ENCODE data around the gene TUBB. TPM values are rescaled to one million over a fixed set of nuclear protein-coding genes. Genes with fewer than 3 reads are reported as not detected.

The TUBB gene
- total and polyA plus RNA-seq, 2 of the 4 experiments (the other 2 are of a cell fraction): 1,401 to 2,004 TPM

- no TSS peak for BruUV-seq (replicated peaks)
- H3K4me2 ChIP-seq (ENCODE audit: low read depth, low read length): no peak overlapping the region
- no peak overlapping the region for H2AK9ac ChIP-seq (replicated peaks; ENCODE audit: low read depth, low read length, poor library complexity)
These were observed 30.2 kb downstream of the TUBB start for GRCh38 chr6:30750379-30750668.

More at GRCh38 chr6:30750379-30750668, 30.2 kb downstream of the TUBB start:
- Histone ChIP-seq H3K23ac (ENCODE audit: low read depth, low read length) (no peak overlapping the region), H3K36me3 (ENCODE audit: control insufficient read depth, insufficient read depth, low read length) (no peaks in the 10 kb centered on the region), H3K4ac (ENCODE audit: low read depth, low read length) (peak overlapping the region; percentile 61; the same call in 1 of the 2 replicates), H3K4me1 (ENCODE audit: control insufficient read depth, insufficient read depth, low read length) (peaks cover 35% of the 10 kb centered on the region), H3K18ac (ENCODE audit: low read depth, low read length) (peak overlapping the region; percentile 54; the same call in 1 of the 2 replicates), H2BK15ac (ENCODE audit: low read depth, low read length) (peak overlapping the region; percentile 53; the same call in 1 of the 3 replicates), H3K4me3 (ENCODE audit: insufficient read depth, low read depth, low read length) (no peak overlapping the region), H4K20me1 (ENCODE audit: insufficient read depth, low read length) (no peaks in the 10 kb centered on the region), H3K9me1 (ENCODE audit: insufficient read depth, low read length) (peaks cover 24% of the 10 kb centered on the region), H2BK5ac (ENCODE audit: low read depth, low read length, poor library complexity, severe bottlenecking) (peak overlapping the region; percentile 35), H3K56ac (ENCODE audit: extremely low read depth, insufficient read depth, low read length) (no peak overlapping the region), H3K79me1 (ENCODE audit: low read depth in 1 of 2, low read length in 2 of 2) (peaks cover 13 to 40% of the 10 kb centered on the region in 2 experiments), H3K27me3 (ENCODE audit: control insufficient read depth, insufficient read depth, low read length) (no peaks in the 10 kb centered on the region), H4K5ac (ENCODE audit: low read depth, low read length) (no peak overlapping the region), H4K8ac (ENCODE audit: low read depth in 2 of 2, low read length in 2 of 2) (peak overlapping the region in 1 of 2 experiments; percentile 37; a peak in 2 of 4 replicates), H2AK5ac (ENCODE audit: low read depth, low read length) (peak overlapping the region; percentile 61), H3K9me3 (ENCODE audit: control insufficient read depth, insufficient read depth, low read length) (no peaks in the 10 kb centered on the region), H2AFZ (replicated peaks; ENCODE audit: low read length, poor library complexity) (no peak overlapping the region), H4K91ac (ENCODE audit: insufficient read depth, low read depth, low read length) (no peak overlapping the region), H3K9ac (ENCODE audit: low read depth, low read length) (peak overlapping the region; percentile 20; the same call in 1 of the 2 replicates), H2BK120ac (ENCODE audit: low read depth, low read length) (peak overlapping the region; percentile 97), H3K14ac (replicated peaks; ENCODE audit: low read depth, low read length) (0 out of 2 replicates have a peak overlapping the region, but pooled peaks have one; percentile 7), H3K27ac (ENCODE audit: insufficient read depth, low read length) (peak overlapping the region; percentile 34; the same call in 1 of the 2 replicates), H2BK20ac (ENCODE audit: low read depth, low read length) (peak overlapping the region; percentile 19; the same call in 1 of the 2 replicates)
- no peak for TF ChIP-seq RCOR1 (IDR thresholded peaks at IDR 0.05; ENCODE audit: insufficient replicate concordance, low read length)
- no peak for TF ChIP-seq CHD1 (IDR thresholded peaks at IDR 0.05; ENCODE audit: low read depth, low read length)
- TF ChIP-seq RAD21 (IDR thresholded peaks at IDR 0.05; ENCODE audit: low read length): no peak
- TF ChIP-seq MXI1 (IDR thresholded peaks at IDR 0.05; ENCODE audit: borderline replicate concordance, low read depth, low read length): no peak
- TF ChIP-seq RFX5 (IDR thresholded peaks at IDR 0.05; ENCODE audit: low read depth, low read length): no peak
- TF ChIP-seq USF2 (IDR thresholded peaks at IDR 0.05; ENCODE audit: low read depth, low read length): no peak
- no peak for TF ChIP-seq BHLHE40 (IDR thresholded peaks at IDR 0.05; ENCODE audit: low read depth, low read length)
- in situ Hi-C loops (cut with MboI; ENCODE audit: low sequenced_read_pairs): no loop called here
- intact Hi-C loops (cut with micrococcal nuclease): no loop called here
- POLR2A ChIA-PET (ENCODE audit: unreplicated experiment): no interaction called here
- CTCF ChIA-PET: no interaction called here
- no peak for ATAC-seq (ENCODE audit: low read depth)
- no peak for DNase-seq
- dilution Hi-C loops (cut with HindIII; ENCODE audit: low sequenced_read_pairs, unreplicated experiment): no loop called here
